ENCODE results near the gene NOTO. TPM values are rescaled to one million over a fixed set of nuclear protein-coding genes. Genes with fewer than 3 reads are reported as not detected.

NOTO gene
- total RNA-seq, 1 experiment from 2014 or later, result not detected

DNA sequence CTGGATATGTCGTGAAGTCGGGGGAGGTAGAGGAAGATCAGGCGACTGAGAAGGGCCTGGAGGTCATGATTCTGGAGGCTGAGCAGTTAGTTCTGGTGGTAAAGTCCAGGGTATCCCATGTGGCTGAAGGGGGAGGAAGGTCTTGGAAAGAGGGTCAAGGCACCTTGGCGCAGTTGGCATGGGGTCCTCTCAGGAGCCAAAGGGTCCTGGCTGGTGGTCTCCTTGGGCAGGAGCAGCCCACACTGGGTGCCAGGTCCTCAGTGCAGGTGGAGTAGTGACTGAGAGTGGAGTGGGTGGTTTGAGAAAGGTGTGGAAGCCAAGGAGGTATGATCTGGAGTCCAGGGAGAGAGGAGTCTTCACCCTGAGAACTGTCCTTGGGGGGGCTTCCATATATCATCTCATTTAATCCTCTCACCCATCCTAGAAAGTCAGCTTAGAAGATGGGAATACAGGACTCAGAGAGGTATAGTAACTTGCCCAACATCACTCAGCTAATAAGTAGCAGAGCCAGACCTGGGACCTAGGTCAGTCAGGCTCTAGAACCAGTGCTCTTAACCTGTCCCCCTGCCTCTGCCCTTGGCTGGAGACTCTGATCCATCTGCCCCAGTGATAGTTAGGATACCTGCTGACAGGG lies 57.4 kb downstream of the NOTO start:
- no peak overlapping the region for H3K9ac ChIP-seq (ENCODE audit: low read length)
- no peaks in the 10 kb centered on the region for H3K9me2 ChIP-seq (replicated peaks; ENCODE audit: insufficient read depth, low read length)
- H3K27ac ChIP-seq (ENCODE audit: low read length), result no peak overlapping the region
- H3K9me3 ChIP-seq (ENCODE audit: low read length), result no peaks in the 10 kb centered on the region
- H3K79me2 ChIP-seq (ENCODE audit: low read length), result no peaks in the 10 kb centered on the region
- no peaks in the 10 kb centered on the region for H3K27me3 ChIP-seq (ENCODE audit: low read length)
- no peak overlapping the region for H2AFZ ChIP-seq (ENCODE audit: low read length)
- H4K20me1 ChIP-seq (ENCODE audit: insufficient read depth, low read depth, low read length), result peaks cover 22% of the 10 kb centered on the region; the same call in 1 of the 2 replicates
- no peak for DNase-seq
- H3K36me3 ChIP-seq (ENCODE audit: insufficient read depth, low read length), result peaks cover 32% of the 10 kb centered on the region
- H3K4me3 ChIP-seq (ENCODE audit: low read length), result no peak overlapping the region
- H3K4me1 ChIP-seq (ENCODE audit: low read length), result no peaks in the 10 kb centered on the region
- H3K4me2 ChIP-seq (ENCODE audit: low read depth, low read length, poor library complexity, severe bottlenecking), result no peak overlapping the region

DNA sequence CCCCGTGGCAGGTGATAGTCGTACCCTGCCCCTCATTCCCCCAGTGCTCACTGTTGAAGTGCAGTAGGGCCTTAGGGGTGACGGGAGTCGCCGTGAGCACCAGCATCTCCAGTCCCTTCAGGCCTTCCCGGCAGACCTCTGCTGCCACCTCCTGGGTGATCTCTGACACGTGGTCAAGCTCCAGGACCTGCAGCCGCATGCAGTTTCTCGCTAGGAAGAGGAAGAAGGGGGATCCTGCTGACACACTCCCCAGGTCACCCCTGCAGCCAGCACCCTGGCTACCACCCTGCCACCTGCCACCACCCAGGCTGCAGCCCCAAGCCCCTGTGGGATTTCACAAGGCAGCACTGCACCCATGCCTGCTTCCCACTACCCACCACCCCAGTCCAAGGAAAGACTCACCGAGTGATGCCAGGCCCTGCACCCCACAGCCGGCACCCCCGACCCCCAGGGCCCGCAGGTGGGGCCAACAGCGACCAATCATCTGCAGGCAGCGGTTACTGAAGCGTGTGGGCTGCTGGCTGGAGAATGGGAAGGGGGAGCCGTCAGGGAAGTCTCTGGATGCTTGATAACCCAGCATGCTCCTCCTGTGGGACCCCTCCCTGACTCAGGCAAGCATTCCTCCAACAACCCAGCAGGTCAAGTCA lies 58.1 kb downstream of the NOTO start:
- no peak overlapping the region for H2AFZ ChIP-seq (ENCODE audit: low read length)
- DNase-seq, result peak; percentile 80
- H3K9me3 ChIP-seq (ENCODE audit: low read length), result no peaks in the 10 kb centered on the region
- no peak overlapping the region for H3K27ac ChIP-seq (ENCODE audit: low read length)
- H3K4me1 ChIP-seq (ENCODE audit: low read length), result no peaks in the 10 kb centered on the region
- no peaks in the 10 kb centered on the region for H3K27me3 ChIP-seq (ENCODE audit: low read length)
- H4K20me1 ChIP-seq (ENCODE audit: insufficient read depth, low read depth, low read length), result peaks cover 28% of the 10 kb centered on the region; the same call in 1 of the 2 replicates
- H3K9ac ChIP-seq (ENCODE audit: low read length), result no peak overlapping the region
- no peaks in the 10 kb centered on the region for H3K9me2 ChIP-seq (replicated peaks; ENCODE audit: insufficient read depth, low read length)
- peaks cover 26% of the 10 kb centered on the region for H3K36me3 ChIP-seq (ENCODE audit: insufficient read depth, low read length)
- no peak overlapping the region for H3K4me2 ChIP-seq (ENCODE audit: low read depth, low read length, poor library complexity, severe bottlenecking)
- H3K79me2 ChIP-seq (ENCODE audit: low read length), result no peaks in the 10 kb centered on the region
- H3K4me3 ChIP-seq (ENCODE audit: low read length), result no peak overlapping the region

Other genes with a start within 250 kb of the NOTO start
- gene SFXN5, start 130.9 kb upstream of the NOTO start, total RNA-seq (2014; rRNA removed; shearing (Covaris generic); ENCODE audit: low replicate concordance), result 4.2 and 5.1 TPM in 2 replicates
- 0.14 TPM in 1 of 2 replicates, not detected in the other for gene RAB11FIP5, start 89.6 kb upstream of the NOTO start, total RNA-seq (2014; rRNA removed; shearing (Covaris generic); ENCODE audit: low replicate concordance)
- gene SMYD5, start 11.7 kb downstream of the NOTO start, total RNA-seq (2014; rRNA removed; shearing (Covaris generic); ENCODE audit: low replicate concordance), result 35.6 and 48.1 TPM in 2 replicates
- gene PRADC1, start 30.7 kb downstream of the NOTO start, total RNA-seq (2014; rRNA removed; shearing (Covaris generic); ENCODE audit: low replicate concordance), result 35.4 and 45.3 TPM in 2 replicates
- gene CCT7, start 31.7 kb downstream of the NOTO start, total RNA-seq (2014; rRNA removed; shearing (Covaris generic); ENCODE audit: low replicate concordance), result 482 and 608 TPM in 2 replicates
- gene FBXO41, start 81.9 kb downstream of the NOTO start, total RNA-seq (2014; rRNA removed; shearing (Covaris generic); ENCODE audit: low replicate concordance), result 44.9 and 55.6 TPM in 2 replicates
- 0.14 and 0.75 TPM in 2 replicates for gene EGR4, start 91.0 kb downstream of the NOTO start, total RNA-seq (2014; rRNA removed; shearing (Covaris generic); ENCODE audit: low replicate concordance)
- 67.3 and 84.7 TPM in 2 replicates for gene ALMS1, start 183.3 kb downstream of the NOTO start, total RNA-seq (2014; rRNA removed; shearing (Covaris generic); ENCODE audit: low replicate concordance)

All from Karpas-422 (cell line).